NCI-H446 (cell line): ENCODE measurements around the gene KIF26B.
"Not testable (repeated sequence)": the region's sequence is repeated elsewhere in the genome, so short reads cannot be mapped to it uniquely, and the experiment has no call there.

Experiments
- DNase-seq, 2 experiments: peaks; one replicate each; lab custom pipeline; 2025; lab: John Stamatoyannopoulos, UW

The KIF26B gene

DNA sequence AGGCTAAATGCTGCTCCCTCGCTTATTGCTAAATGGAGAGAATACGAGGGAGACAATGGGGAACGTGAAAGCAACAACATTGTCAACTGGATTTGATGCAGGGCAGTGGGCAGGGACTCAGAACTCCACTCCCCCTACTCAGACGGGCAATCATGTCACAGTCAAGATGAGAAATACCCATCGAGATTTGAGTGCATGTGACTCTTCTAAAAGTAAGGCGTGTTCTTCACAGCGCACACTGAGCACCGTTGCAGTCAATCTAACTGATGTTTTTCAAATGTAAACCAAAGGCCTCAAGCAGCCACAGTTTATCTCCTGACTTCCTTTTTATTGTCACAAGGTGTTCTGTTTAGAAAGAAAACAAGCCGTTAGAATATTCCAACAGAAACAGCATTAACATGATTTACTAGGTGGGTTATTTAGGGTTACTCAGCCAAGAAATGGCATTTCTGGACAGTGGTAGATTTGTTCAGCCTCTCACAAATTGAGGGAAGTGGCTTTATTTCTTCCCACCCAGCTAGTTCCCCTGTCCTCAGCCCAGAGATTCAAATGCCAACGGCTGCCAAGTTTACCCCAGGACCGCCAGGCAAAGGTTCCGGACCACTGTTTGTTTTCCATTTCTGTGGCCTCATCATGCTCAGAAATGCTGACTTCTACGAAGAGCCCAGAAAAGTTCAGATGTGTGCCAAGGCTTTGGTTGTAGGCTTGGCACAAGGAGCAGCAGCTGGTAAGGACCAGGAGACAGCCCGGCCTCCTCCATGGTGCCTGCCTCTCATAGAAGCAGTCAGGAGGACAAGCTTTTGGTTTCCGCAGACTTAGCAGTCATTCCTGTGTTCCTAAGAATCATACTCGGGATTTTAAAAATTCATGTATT is 171.4 kb downstream of the KIF26B start:
- no peak for DNase-seq

- DNase-seq = no peak
Observed at GRCh38 chr1:245327360-245327759, 172.6 kb downstream of the KIF26B start.

- no peak for DNase-seq
Observed at GRCh38 chr1:245327842-245328241, 173.1 kb downstream of the KIF26B start.

- DNase-seq = no peak
Observed at GRCh38 chr1:245330951-245331350, 176.2 kb downstream of the KIF26B start.

- no peak for DNase-seq
Observed at GRCh38 chr1:245332085-245332484, 177.3 kb downstream of the KIF26B start.

GRCh38 chr1:245332513-245332912 is 177.7 kb downstream of the KIF26B start:
- DNase-seq = no peak

- DNase-seq = no peak
Observed at GRCh38 chr1:245334235-245334634, 179.4 kb downstream of the KIF26B start.

- DNase-seq = no peak
Observed at GRCh38 chr1:245334827-245335490, 180.2 kb downstream of the KIF26B start.

GRCh38 chr1:245335684-245336083 is 180.9 kb downstream of the KIF26B start:
- DNase-seq = not testable (repeated sequence)

DNA sequence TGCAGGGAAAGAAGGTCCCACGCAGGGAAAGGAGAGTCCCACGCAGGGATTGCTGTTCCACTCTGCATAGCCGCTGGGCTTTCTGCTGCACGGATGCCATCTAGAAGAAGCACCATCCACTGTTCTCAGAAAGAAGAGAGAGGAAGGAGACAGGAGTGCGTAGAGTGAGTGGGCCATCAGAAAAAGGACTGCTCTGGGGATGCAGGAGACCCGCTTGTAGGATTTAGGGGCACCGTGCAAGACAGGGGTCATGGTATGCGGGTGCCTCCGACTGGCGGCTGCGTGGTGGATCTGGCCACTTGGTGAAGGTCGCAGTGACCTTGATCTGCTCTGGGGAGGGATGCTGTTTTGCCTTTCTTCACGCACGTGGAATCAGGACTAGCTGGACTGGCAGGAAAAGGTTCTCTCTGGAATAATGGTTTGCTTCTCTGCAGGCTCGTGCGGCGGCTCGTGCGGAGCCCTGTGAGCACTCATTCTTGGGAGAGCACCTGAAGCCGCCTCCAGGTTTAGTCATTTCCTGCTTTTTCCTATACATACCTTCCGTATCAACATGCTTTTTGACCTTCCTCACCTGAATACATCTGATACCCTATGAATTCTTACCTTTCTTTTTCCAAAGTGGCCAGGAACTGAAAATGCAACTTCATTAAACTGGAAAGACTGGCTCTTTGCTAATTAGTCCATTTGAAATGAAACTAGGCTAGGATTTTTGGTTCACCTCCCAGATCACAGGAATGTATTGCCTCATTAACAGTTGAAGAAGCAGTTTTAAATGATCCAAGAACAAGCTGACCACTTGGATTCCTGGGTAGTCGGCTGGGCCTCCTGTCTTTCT is 181.6 kb downstream of the KIF26B start:
- no peak for DNase-seq

- DNase-seq = not testable (repeated sequence)
Observed at GRCh38 chr1:245336984-245337355, 182.2 kb downstream of the KIF26B start.

DNA sequence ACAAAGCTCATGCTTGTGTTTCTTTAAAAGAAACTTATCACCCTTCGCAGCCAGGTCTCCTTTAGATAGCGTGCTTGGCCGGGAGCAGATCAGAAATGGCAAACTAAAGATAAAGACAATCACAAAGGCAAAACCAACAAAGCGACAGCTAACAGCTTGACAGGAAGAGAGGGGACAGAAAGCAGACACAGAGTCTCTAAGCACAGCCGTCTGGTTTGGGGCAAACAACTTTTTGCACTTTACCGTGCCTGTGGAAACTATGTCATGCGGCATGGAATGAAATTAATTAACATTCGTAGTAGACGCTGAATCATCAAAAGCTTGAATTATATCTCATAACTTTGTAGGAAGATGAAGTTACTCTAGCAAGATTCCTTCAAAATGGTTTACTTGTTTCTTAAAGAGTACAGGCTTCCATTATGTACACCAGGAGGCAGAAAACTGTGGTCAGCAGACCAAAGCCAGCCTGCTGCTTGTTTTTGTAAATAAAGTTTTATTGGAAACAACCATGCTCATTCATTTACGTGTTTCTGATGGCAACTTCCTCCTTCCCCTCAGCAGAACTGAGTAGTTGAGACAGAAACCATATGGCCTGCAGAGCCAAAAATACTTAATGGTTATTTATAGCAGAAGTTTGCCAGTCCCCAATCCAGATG is 183.2 kb downstream of the KIF26B start:
- no peak for DNase-seq

- DNase-seq = no peak
Observed at GRCh38 chr1:245338485-245338877, 183.7 kb downstream of the KIF26B start.

DNA sequence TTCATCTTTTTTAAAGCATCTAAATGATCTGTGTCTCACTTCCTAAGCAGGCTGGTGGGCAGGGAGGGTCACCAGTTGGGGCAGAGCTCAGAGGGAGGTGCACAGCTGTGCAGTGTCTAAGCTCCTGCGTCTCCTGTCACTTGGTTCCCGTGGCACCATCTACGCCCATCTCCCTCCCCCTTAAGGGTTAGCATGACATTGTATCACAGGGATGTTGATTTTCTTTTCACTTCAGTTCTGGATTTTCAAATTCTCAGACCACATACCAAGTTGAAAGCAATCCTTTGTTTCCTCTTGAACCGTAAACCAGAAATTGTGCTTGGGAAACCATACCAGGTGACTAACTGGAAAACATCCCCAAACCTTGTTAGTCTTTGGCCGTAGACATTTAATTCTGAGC is 187.0 kb downstream of the KIF26B start:
- DNase-seq = no peak

- DNase-seq = no peak
Observed at GRCh38 chr1:245345191-245345884, 190.6 kb downstream of the KIF26B start.

- DNase-seq = no peak
Observed at GRCh38 chr1:245348626-245349025, 193.8 kb downstream of the KIF26B start.

DNA sequence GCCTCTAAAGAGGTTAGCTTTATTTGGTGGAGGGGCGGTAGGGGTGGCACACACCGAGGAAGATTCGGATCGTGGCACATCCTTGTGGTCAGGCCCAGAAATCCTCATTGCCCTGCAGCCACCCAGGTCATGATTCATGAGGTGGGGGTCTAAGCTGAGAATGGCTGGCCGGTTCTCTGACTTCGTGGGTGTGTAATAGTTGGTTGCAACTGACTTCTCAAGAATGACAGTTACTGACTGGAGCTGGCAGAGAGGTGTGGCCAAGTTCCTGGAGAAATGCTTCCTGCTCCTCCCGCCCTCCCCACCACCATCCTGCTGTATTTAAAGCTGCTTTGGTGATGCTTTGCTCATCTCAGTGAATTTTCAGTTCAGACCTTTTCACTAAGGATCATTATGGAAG is 198.6 kb downstream of the KIF26B start:
- DNase-seq = no peak

DNA sequence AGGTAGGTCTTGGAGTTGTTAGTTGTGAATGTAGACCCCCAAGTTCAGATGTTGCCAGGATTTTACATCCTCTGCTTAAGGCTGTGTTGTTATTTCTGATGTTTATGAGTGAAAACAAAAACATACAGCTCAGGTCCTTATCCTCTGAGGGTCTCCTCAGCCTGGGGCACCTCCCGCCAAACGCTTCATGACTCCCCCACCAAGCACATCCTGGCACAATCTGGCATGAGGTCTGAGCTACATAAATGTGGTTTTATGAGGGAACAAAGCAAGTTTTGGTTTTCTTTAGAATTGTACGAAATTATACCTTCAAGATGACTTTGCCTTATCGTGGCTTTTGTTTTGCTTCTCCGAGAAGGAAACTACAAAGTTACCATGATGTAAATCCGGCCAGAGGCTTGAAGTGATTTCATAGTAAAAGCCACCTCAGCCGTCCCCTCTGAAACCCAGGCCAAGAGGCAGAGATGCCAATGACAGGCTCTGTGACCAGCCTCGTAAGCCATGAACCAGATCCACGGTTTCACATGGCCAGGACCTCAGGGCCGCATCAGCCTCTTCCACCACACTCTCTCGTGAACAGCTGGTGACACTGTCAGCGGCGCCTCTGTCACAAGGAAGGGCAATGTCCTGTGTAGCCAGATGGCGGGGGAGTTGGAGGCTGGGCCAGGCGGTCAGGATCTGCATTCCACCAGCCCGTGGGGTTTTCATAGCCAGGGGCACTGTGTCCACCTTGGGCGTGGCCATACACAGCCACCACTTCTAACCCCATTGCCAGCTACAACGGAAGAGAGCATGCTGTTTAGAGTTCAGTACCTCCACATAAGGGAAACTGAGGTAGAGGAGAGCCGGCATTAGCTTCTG is 199.4 kb downstream of the KIF26B start:
- no peak for DNase-seq

- not testable (repeated sequence) for DNase-seq
Observed at GRCh38 chr1:245355851-245356630, 201.3 kb downstream of the KIF26B start.
